Naive B cell (primary cell): ENCODE data around the gene RNF180. TPM values are rescaled to one million over a fixed set of nuclear protein-coding genes. Genes with fewer than 3 reads are reported as not detected.
"Not testable (repeated sequence)": the region's sequence is repeated elsewhere in the genome, so short reads cannot be mapped to it uniquely, and the experiment has no call there.

Experiments used
- ATAC-seq, 2 donors: fragments of 150-1000 bp; cut with Tn5 transposase; 2 replicates each; pipeline ENCODE4 v1.10.0; 2021; ENCODE audit warnings: low read depth in 2 of 2, mild to moderate bottlenecking in 2 of 2, moderate library complexity in 2 of 2
- DNase-seq: peaks from one replicate; pipeline ENCODE4 v3.0.0; 2022
- H3K27ac Mint-ChIP-seq, 6 donors: one replicate each; pipeline ENCODE4 v1.8.0; 2020 to 2022; ENCODE audit warnings: mild to moderate bottlenecking in 6 of 6, mixed read lengths in 6 of 6, moderate library complexity in 5 of 6, inconsistent platforms in 2 of 6
- H3K27me3 Mint-ChIP-seq, 3 donors: one replicate each; pipeline ENCODE4 v1.8.0; 2021 to 2022; ENCODE audit warnings: mixed read lengths in 3 of 3, mild to moderate bottlenecking in 1 of 3
- H3K36me3 Mint-ChIP-seq, 2 donors: one replicate each; pipeline ENCODE4 v1.8.0; 2020 to 2022; ENCODE audit warnings: mixed read lengths in 2 of 2, inconsistent platforms in 1 of 2, mild to moderate bottlenecking in 1 of 2
- H3K4me1 Mint-ChIP-seq, 3 donors: one replicate each; pipeline ENCODE4 v1.8.0; 2020 to 2022; ENCODE audit warnings: mixed read lengths in 3 of 3, inconsistent platforms in 1 of 3, mild to moderate bottlenecking in 1 of 3, moderate library complexity in 1 of 3
- H3K4me3 Mint-ChIP-seq, 8 donors: one replicate each; pipeline ENCODE4 v1.8.0; 2020 to 2022; ENCODE audit warnings: mild to moderate bottlenecking in 8 of 8, mixed read lengths in 8 of 8, moderate library complexity in 8 of 8, inconsistent platforms in 2 of 8
- H3K9me3 Mint-ChIP-seq, 7 donors: one replicate each; pipeline ENCODE4 v1.8.0; 2020 to 2022; ENCODE audit warnings: mixed read lengths in 7 of 7, mild to moderate bottlenecking in 5 of 7, inconsistent platforms in 2 of 7, moderate library complexity in 1 of 7
- polyA plus RNA-seq, 6 donors: library from polyadenylated mRNA; unstranded; fragments of 300-500 nt; fragmentation: Illumina TruSeq; gene quantifications; one replicate each; pipeline ENCODE4 v1.2.3, GENCODE V29; 2021; ENCODE audit warnings: low read depth in 6 of 6

Gene RNF180
- polyA plus RNA-seq, 6 donors from 2014 or later = not detected

GRCh38 chr5:64190562-64191306 lies 25.1 kb downstream of the RNF180 start:
- Mint-ChIP-seq H3K27me3 (no peaks in the 10 kb centered on the region), H3K4me3 (no peak overlapping the region), H3K27ac (no peak overlapping the region), H3K4me1 (no peaks in the 10 kb centered on the region), H3K9me3 (peaks cover 0 to 3% (median 0%) of the 10 kb centered on the region in 7 donors), H3K36me3 (no peaks in the 10 kb centered on the region)
- DNase-seq = no peak
- ATAC-seq = no peak

DNA sequence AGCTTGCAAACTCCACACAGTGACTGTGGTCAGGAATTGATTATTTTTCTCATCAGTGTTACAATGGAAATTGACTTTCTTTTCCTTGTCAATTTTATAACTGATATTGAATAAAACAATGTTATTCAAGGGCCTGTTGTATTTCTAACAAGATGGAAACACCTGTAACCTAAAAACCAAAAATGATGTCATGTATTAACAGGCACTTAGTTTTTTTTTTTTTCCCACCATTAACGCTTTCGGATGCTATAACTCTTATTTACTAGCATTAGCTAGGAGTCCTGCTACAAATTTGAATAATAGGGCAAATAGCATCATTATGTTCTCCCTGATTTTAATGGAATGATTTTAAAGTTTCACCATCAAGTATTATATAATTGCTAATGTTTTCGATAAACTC lies 30.3 kb downstream of the RNF180 start:
- H3K36me3 Mint-ChIP-seq = no peaks in the 10 kb centered on the region
- no peaks in the 10 kb centered on the region for H3K27me3 Mint-ChIP-seq
- no peak overlapping the region for H3K27ac Mint-ChIP-seq
- peaks cover 0 to 3% (median 0%) of the 10 kb centered on the region in 7 donors for H3K9me3 Mint-ChIP-seq
- H3K4me3 Mint-ChIP-seq = no peak overlapping the region
- DNase-seq (no peak), ATAC-seq (no peak)
- H3K4me1 Mint-ChIP-seq = no peaks in the 10 kb centered on the region

- ATAC-seq = no peak
- H3K4me1 Mint-ChIP-seq = no peaks in the 10 kb centered on the region
Observed at GRCh38 chr5:64199425-64199824, 33.8 kb downstream of the RNF180 start.

DNA sequence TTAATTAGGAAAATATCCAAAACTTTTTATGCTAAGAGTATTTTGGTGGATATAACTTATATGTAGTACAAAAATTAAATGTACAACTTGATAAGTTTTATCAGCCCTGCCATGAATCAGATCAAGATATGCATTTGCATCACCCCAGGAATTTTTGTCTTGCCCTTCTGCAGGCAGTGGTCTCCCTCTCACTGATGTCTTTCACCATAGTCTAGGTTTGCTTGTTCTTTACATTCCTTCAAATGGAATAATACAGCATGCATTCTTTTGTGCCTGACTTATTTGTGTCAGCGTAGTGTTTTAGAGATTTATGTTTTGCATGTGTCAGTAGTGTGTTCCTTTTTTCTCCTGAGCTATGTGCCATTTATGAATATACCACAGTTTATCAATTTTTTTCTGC lies 36.4 kb downstream of the RNF180 start:
- ATAC-seq = no peak
- Mint-ChIP-seq H3K4me1 (no peaks in the 10 kb centered on the region), H3K27ac (peak overlapping the region in 1 of 6 donors; percentile 50), H3K36me3 (no peaks in the 10 kb centered on the region), H3K4me3 (no peak overlapping the region), H3K27me3 (peaks cover 0 to 8% (median 0%) of the 10 kb centered on the region in 3 donors), H3K9me3 (no peaks in the 10 kb centered on the region)
- no peak for DNase-seq

More at GRCh38 chr5:64199425-64199824, 33.8 kb downstream of the RNF180 start:
- H3K9me3 Mint-ChIP-seq = no peaks in the 10 kb centered on the region
- H3K36me3 Mint-ChIP-seq = no peaks in the 10 kb centered on the region
- H3K4me3 Mint-ChIP-seq = no peak overlapping the region
- H3K27ac Mint-ChIP-seq = no peak overlapping the region
- DNase-seq = no peak
- peaks cover 0 to 3% (median 0%) of the 10 kb centered on the region in 3 donors for H3K27me3 Mint-ChIP-seq

- Mint-ChIP-seq H3K27ac (no peak overlapping the region), H3K27me3 (peaks cover 0 to 11% (median 0%) of the 10 kb centered on the region in 3 donors), H3K9me3 (no peaks in the 10 kb centered on the region), H3K4me1 (no peaks in the 10 kb centered on the region), H3K4me3 (no peak overlapping the region), H3K36me3 (no peaks in the 10 kb centered on the region)
- DNase-seq (no peak), ATAC-seq (no peak)
Observed at GRCh38 chr5:64206653-64207052, 41.0 kb downstream of the RNF180 start.

GRCh38 chr5:64207978-64208377 lies 42.3 kb downstream of the RNF180 start:
- Mint-ChIP-seq H3K4me1 (no peaks in the 10 kb centered on the region), H3K27ac (no peak overlapping the region), H3K4me3 (no peak overlapping the region), H3K9me3 (no peaks in the 10 kb centered on the region), H3K36me3 (no peaks in the 10 kb centered on the region), H3K27me3 (peaks cover 0 to 16% (median 0%) of the 10 kb centered on the region in 3 donors)
- DNase-seq (no peak), ATAC-seq (no peak)

DNA sequence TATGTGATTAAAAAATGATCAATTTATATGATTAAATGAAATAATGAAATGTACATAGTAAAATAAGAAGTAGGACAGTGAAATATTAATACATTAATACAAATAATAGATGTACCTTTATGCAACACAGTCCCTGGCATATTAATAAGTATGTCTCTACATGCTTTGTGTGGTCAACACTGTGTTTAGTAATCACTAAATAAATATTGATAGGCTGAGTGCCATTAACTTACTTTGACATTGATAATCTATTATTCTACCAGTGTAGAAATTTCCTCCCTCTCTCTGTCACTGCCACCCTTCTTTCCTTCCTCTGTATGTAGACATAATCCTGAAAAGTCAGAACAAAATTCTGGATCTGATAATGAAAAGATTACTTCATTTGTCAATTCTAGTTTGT lies 43.7 kb downstream of the RNF180 start:
- no peaks in the 10 kb centered on the region for H3K36me3 Mint-ChIP-seq
- H3K27ac Mint-ChIP-seq = no peak overlapping the region
- H3K4me1 Mint-ChIP-seq = no peaks in the 10 kb centered on the region

DNA sequence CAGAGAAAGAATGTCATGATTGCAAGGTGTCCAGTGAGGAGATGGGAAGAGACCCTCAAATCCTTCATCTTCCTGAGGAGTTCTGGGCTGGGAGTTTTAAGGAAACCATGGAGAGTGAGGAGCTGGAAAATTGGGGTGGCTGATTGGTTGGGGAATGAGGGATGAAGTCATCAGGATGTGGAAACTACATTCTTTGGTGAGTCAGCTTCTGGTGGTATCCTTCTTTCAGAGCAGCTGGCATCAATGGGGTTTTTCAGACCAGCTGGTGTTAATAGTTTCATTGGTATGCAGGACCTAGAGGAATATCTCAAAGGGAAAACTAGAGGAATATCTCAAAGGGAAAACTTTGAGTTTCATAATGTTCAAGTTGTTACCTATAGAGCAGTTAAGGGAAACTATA lies 45.2 kb downstream of the RNF180 start:
- H3K9me3 Mint-ChIP-seq = no peaks in the 10 kb centered on the region
- ATAC-seq = no peak
- H3K36me3 Mint-ChIP-seq = no peaks in the 10 kb centered on the region
- H3K27ac Mint-ChIP-seq = no peak overlapping the region
- no peaks in the 10 kb centered on the region for H3K4me1 Mint-ChIP-seq
- no peak for DNase-seq
- no peak overlapping the region for H3K4me3 Mint-ChIP-seq
- peaks cover 0 to 12% (median 0%) of the 10 kb centered on the region in 3 donors for H3K27me3 Mint-ChIP-seq

More for the DNA sequence above, 43.7 kb downstream of the RNF180 start:
- no peak overlapping the region for H3K4me3 Mint-ChIP-seq
- peaks cover 0 to 13% (median 0%) of the 10 kb centered on the region in 3 donors for H3K27me3 Mint-ChIP-seq
- DNase-seq (no peak), ATAC-seq (no peak)
- H3K9me3 Mint-ChIP-seq = no peaks in the 10 kb centered on the region

DNA sequence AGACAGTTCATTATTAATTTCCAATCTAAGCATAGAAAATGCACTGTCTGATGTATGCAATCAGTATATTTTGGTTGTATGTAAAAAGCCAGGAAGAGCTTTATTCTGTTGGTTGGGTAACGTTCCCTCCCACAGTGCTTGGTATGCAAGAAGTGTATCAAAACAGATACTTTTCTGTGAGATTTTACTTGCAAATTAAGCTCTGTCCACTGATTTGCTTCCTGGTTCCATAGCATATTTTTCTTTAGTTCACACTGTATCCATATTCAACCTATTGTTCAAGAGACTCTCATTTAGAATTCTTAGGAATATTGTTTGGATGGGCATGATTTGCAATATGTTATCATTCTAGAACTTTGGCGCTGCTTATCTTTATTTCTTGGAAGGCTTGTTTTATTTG lies 47.4 kb downstream of the RNF180 start:
- DNase-seq (no peak), ATAC-seq (no peak)
- H3K27me3 Mint-ChIP-seq = peaks cover 0 to 8% (median 0%) of the 10 kb centered on the region in 3 donors
- no peak overlapping the region for H3K27ac Mint-ChIP-seq
- peaks cover 0 to 1% (median 0%) of the 10 kb centered on the region in 7 donors for H3K9me3 Mint-ChIP-seq
- no peak overlapping the region for H3K4me3 Mint-ChIP-seq
- H3K4me1 Mint-ChIP-seq = no peaks in the 10 kb centered on the region
- no peaks in the 10 kb centered on the region for H3K36me3 Mint-ChIP-seq

GRCh38 chr5:64213531-64213930 lies 47.9 kb downstream of the RNF180 start:
- DNase-seq (no peak), ATAC-seq (no peak)
- H3K27ac Mint-ChIP-seq = no peak overlapping the region
- H3K4me1 Mint-ChIP-seq = no peaks in the 10 kb centered on the region
- peaks cover 0 to 8% (median 0%) of the 10 kb centered on the region in 3 donors for H3K27me3 Mint-ChIP-seq
- no peak overlapping the region for H3K4me3 Mint-ChIP-seq
- no peaks in the 10 kb centered on the region for H3K36me3 Mint-ChIP-seq
- H3K9me3 Mint-ChIP-seq = peaks cover 0 to 1% (median 0%) of the 10 kb centered on the region in 7 donors

GRCh38 chr5:64214132-64214531 lies 48.5 kb downstream of the RNF180 start:
- ATAC-seq = no peak
- Mint-ChIP-seq H3K27me3 (peaks cover 0 to 8% (median 0%) of the 10 kb centered on the region in 3 donors), H3K9me3 (peaks cover 0 to 1% (median 0%) of the 10 kb centered on the region in 7 donors), H3K4me3 (no peak overlapping the region), H3K4me1 (no peaks in the 10 kb centered on the region), H3K36me3 (no peaks in the 10 kb centered on the region), H3K27ac (no peak overlapping the region)
- DNase-seq = no peak

- Mint-ChIP-seq H3K36me3 (no peaks in the 10 kb centered on the region), H3K4me3 (no peak overlapping the region), H3K27me3 (no peaks in the 10 kb centered on the region), H3K27ac (no peak overlapping the region), H3K9me3 (peaks cover 0 to 6% (median 0%) of the 10 kb centered on the region in 7 donors), H3K4me1 (no peaks in the 10 kb centered on the region)
- DNase-seq (no peak), ATAC-seq (no peak)
Observed at GRCh38 chr5:64221911-64222310, 56.3 kb downstream of the RNF180 start.

- H3K36me3 Mint-ChIP-seq, H3K9me3 Mint-ChIP-seq, H3K4me3 Mint-ChIP-seq, DNase-seq, H3K27me3 Mint-ChIP-seq, H3K4me1 Mint-ChIP-seq, H3K27ac Mint-ChIP-seq, ATAC-seq: not testable (repeated sequence)
Observed at GRCh38 chr5:64225286-64225981, 59.8 kb downstream of the RNF180 start.

DNA sequence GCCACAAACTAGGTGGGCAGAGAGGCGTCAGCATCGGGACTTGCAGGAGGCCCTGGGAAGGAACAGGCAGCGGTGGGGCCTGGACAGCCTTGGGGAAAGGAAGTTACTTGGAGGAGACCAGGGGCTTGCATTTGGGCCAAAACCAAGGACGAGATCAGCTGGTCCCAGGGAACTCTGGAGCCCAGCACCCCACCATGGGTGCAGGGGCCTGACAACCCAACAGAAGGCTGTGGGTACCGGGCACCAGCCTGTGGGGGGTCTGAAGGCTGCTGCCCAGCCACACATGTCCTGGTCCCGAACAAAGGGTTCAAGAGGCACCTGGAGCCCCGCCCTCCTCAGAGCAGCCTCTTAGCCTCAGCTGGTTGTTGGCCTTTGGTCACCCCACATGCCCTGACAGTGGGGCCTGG lies 61.5 kb downstream of the RNF180 start:
- H3K27ac Mint-ChIP-seq, H3K9me3 Mint-ChIP-seq, H3K36me3 Mint-ChIP-seq, H3K4me3 Mint-ChIP-seq, DNase-seq, H3K4me1 Mint-ChIP-seq, ATAC-seq, H3K27me3 Mint-ChIP-seq: not testable (repeated sequence)
